Measurements from ENCODE around the gene CWC25. TPM values are rescaled to one million over a fixed set of nuclear protein-coding genes. Genes with fewer than 3 reads are reported as not detected.

The CWC25 gene
- total and polyA plus RNA-seq, 2 experiments from 2014 or later = 9.4 to 14.6 TPM

DNA sequence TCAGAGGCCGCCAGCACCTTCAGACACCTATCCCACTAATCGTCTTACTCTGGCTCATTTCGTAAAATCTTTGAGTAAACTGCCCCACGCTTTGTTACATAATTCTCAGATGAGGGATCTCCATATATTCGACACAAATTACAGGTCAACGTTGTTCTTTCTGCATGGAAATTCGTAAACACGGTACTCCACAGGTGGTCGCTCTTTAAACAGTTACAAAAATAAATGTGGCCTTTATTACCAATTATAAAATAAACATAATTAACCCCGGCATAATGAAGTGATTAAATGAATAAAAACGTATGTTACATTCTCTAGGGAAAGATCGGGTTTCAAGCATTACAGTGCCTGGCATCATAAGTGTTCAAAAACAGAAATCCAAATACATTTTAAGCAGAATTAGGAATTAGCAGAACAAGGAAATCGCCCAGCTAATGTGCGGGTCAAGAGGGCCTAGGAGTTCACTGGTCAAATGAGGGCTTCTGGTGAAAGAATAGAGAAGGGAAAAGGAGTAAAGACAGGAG lies 24.8 kb downstream of the CWC25 start:
- no peak for DNase-seq (ENCODE audit: low read depth in 1 of 2, low spot score in 1 of 2)
- Histone ChIP-seq H3K27ac (peak overlapping the region; percentile 100), H3K4me1 (ENCODE audit: low read depth) (peaks cover 13% of the 10 kb centered on the region)

DNA sequence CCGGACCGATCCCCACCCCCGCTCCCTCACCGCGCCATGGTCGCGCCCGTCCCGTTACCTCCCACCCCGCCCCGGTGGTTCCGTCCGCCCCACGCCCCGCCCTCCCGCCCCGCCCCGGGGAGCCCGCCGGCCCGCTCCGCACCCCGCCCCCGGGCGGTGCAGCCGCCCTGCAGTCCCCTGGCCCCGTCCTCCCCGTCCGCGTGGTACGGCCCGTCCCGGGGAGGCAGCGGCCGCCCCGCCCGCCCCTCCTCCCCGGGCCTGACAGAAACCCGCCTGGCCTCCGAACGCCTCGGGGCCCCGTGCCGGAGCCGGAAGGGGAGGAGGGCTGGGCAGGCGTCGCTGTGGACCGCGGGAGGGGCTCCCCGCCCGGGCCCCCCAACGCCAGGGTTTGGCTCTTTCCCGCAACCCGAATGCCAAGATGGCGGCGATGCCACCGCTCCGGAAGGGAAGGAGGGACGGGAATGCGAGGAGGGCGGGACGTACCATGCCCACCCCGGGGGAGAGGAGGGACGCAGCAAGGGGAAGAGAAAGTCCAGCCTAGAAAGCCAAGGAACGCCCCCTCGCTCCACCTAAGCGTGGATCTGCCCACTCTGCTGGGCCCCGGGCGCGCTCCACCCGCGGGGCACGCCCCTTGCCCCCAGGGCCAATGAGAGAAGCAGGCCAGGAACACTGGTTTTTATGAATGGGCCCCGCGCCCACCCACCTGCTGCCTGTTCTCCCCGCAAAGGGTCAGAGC lies 25.5 kb downstream of the CWC25 start, which contains the start of gene PIP4K2B:
TSS of gene PIP4K2B (minus strand) at position 56 of the 736 bp plus-strand sequence. CDS start 132 bp downstream, outside the sequence.
- TF ChIP-seq CTCF (IDR thresholded peaks at IDR 0.05; ENCODE audit: low read depth, low read length) = no peak

More for the DNA sequence above, 24.8 kb downstream of the CWC25 start:
- Histone ChIP-seq H3K9me3 (ENCODE audit: low read depth) (no peaks in the 10 kb centered on the region), H3K36me3 (peaks cover 26% of the 10 kb centered on the region), H3K27me3 (no peaks in the 10 kb centered on the region), H3K4me3 (peak overlapping the region; percentile 88)
- no peak for TF ChIP-seq CTCF (IDR thresholded peaks at IDR 0.05; ENCODE audit: low read depth, low read length)

DNA sequence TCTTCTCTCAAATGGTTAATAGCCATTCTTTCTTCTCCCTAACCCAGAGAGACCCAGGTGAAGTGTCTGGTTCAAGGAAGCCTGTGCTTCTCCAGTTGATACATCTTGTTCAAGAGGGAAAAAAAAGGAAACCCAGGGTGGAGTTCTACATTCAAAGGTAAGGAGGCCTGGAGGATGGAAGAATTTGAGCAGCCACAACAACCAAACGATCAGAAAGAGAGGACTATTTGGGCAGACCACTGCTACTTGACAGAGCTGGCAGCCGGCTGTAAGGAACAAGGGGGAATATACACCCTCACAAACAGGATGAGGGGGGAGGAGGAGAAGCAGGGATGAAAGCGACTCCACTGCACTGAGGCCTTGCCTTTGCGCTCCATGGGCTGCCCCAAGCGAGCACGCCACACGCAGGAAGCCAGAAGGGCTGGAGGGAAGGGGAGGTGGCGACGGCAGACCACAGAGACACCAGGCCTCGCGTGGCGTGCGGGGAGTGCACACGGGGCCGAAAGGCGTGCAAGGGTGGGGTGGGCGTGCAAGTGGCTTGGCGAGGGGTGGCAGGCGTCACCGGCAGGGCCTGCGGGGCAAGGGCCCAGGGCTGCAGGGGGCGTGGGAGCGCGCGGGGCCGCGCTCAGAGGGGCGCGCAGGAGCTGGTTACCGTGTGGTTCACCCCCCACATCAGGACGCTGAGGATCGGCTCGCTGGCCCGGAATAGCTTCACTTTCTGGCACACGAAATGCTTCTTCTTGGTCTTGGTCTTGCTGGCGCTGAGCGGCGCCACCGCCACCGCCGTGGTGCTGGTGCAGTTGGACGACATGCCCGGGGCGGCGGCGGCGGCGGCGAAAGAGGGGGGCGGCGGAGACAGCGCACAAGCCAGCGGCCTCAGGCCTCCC lies 26.3 kb downstream of the CWC25 start:
- no peak for TF ChIP-seq CTCF (IDR thresholded peaks at IDR 0.05; ENCODE audit: low read depth, low read length)
- Histone ChIP-seq H3K9me3 (ENCODE audit: low read depth) (no peaks in the 10 kb centered on the region), H3K36me3 (peaks cover 18% of the 10 kb centered on the region), H3K27ac (peak overlapping the region; percentile 100), H3K27me3 (no peaks in the 10 kb centered on the region), H3K4me3 (peak overlapping the region; percentile 88), H3K4me1 (ENCODE audit: low read depth) (peaks cover 13% of the 10 kb centered on the region)
- DNase-seq (ENCODE audit: low read depth in 1 of 2, low spot score in 1 of 2) = peak in 1 of 2 donors; percentile 55

More for the DNA sequence above, 25.5 kb downstream of the CWC25 start, which contains the start of gene PIP4K2B:
- Histone ChIP-seq H3K4me3 (peak within 1 kb of the TSS; percentile 88), H3K9me3 (ENCODE audit: low read depth) (no peaks in the 10 kb centered on the region), H3K27me3 (no peaks in the 10 kb centered on the region), H3K4me1 (ENCODE audit: low read depth) (peaks cover 13% of the 10 kb centered on the region), H3K36me3 (peaks cover 24% of the 10 kb centered on the region), H3K27ac (peak within 1 kb of the TSS; percentile 100)
- DNase-seq (ENCODE audit: low read depth in 1 of 2, low spot score in 1 of 2) = peak; percentile 98 to 99

GRCh38 chr17:38797828-38798227 lies 27.3 kb downstream of the CWC25 start:
- no peak for TF ChIP-seq CTCF (IDR thresholded peaks at IDR 0.05; ENCODE audit: low read depth, low read length)
- Histone ChIP-seq H3K9me3 (ENCODE audit: low read depth) (no peaks in the 10 kb centered on the region), H3K27me3 (no peaks in the 10 kb centered on the region), H3K36me3 (peaks cover 15% of the 10 kb centered on the region), H3K4me1 (ENCODE audit: low read depth) (peaks cover 14% of the 10 kb centered on the region), H3K27ac (peak overlapping the region; percentile 100), H3K4me3 (peak overlapping the region; percentile 88)
- no peak for DNase-seq (ENCODE audit: low read depth in 1 of 2, low spot score in 1 of 2)

- no peak overlapping the region for H3K27ac ChIP-seq
- H3K36me3 ChIP-seq = peaks cover 10% of the 10 kb centered on the region
- no peak for TF ChIP-seq CTCF (IDR thresholded peaks at IDR 0.05; ENCODE audit: low read depth, low read length)
- peaks cover 20% of the 10 kb centered on the region for H3K4me1 ChIP-seq (ENCODE audit: low read depth)
- no peaks in the 10 kb centered on the region for H3K27me3 ChIP-seq
- H3K4me3 ChIP-seq = no peak overlapping the region
- DNase-seq (ENCODE audit: low read depth in 1 of 2, low spot score in 1 of 2) = peak in 1 of 2 donors; percentile 17
- no peaks in the 10 kb centered on the region for H3K9me3 ChIP-seq (ENCODE audit: low read depth)
These were observed 28.0 kb downstream of the CWC25 start for GRCh38 chr17:38797158-38797490.
